Skeletal muscle tissue (tissue), 5 donors: ENCODE results near the gene BPNT1. TPM values are rescaled to one million over a fixed set of nuclear protein-coding genes. Genes with fewer than 3 reads are reported as not detected.
A peak's percentile ranks its signal among the peaks of the same experiment; 100 is the strongest.

Experiments
- H3K27ac ChIP-seq: one replicate; pipeline ENCODE4 v1.7.0; 2013; ENCODE audit warnings: mild to moderate bottlenecking, low read depth, low read length, inconsistent platforms
- H3K27me3 ChIP-seq, 3 donors: one replicate each; pipeline ENCODE4 v1.7.0; 2013; ENCODE audit warnings: low read length in 3 of 3; ENCODE audit not compliant: control insufficient read depth in 3 of 3, insufficient read depth in 3 of 3
- H3K36me3 ChIP-seq, 3 donors: one replicate each; pipeline ENCODE4 v1.7.0; 2013; ENCODE audit warnings: low read length in 3 of 3; ENCODE audit not compliant: control insufficient read depth in 3 of 3, insufficient read depth in 3 of 3
- H3K4me1 ChIP-seq, 3 donors: one replicate each; pipeline ENCODE4 v1.7.0; 2013; ENCODE audit warnings: low read length in 3 of 3, mild to moderate bottlenecking in 3 of 3; ENCODE audit not compliant: control insufficient read depth in 3 of 3, insufficient read depth in 3 of 3
- H3K4me3 ChIP-seq, 3 donors: one replicate each; pipeline ENCODE4 v1.7.0; 2013; ENCODE audit warnings: low read length in 3 of 3
- H3K9ac ChIP-seq, 3 donors: one replicate each; pipeline ENCODE4 v1.7.0; 2013; ENCODE audit warnings: low read length in 3 of 3, mild to moderate bottlenecking in 3 of 3, moderate library complexity in 2 of 3, low read depth in 1 of 3
- H3K9me3 ChIP-seq, 3 donors: one replicate each; pipeline ENCODE4 v1.7.0; 2013; ENCODE audit warnings: low read length in 3 of 3; ENCODE audit not compliant: control insufficient read depth in 3 of 3
- small RNA-seq: library from RNA; depleted of rRNA; stranded (forward); fragments of <200 nt; gene quantifications from one replicate; pipeline ENCODE3, GENCODE V24; 2014
- total RNA-seq: library from RNA; depleted of rRNA; stranded (reverse); fragments of >200 nt; gene quantifications from one replicate; pipeline ENCODE4 v1.2.3, GENCODE V29; 2014
- donor health status: Osteomylitis.

Gene BPNT1
- total RNA-seq, 1 donor from 2014 or later, result 18.8 TPM

DNA sequence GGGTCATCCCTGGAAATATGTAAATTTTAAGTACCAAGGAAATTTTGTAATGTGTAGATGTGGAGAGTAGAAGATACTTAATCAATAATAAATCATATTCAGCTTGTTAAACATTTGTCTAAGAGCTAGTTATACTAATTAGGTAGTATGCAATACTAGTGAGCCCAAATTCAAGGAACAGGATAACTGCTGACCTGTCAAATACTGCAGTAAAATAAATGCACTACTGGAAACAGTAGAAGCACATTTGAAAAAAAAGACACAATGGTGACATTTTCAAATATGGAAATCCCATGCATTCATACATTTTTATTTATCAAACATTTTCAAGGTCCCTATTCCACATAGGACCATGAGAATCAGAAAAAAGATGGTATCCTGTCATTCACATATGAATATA lies 70.5 kb downstream of the BPNT1 start:
- Histone ChIP-seq H3K4me1 (no peaks in the 10 kb centered on the region), H3K9me3 (no peaks in the 10 kb centered on the region), H3K4me3 (no peak overlapping the region), H3K27ac (no peak overlapping the region), H3K9ac (no peak overlapping the region), H3K27me3 (no peaks in the 10 kb centered on the region), H3K36me3 (peaks cover 26 to 65% (median 47%) of the 10 kb centered on the region in 3 donors)

DNA sequence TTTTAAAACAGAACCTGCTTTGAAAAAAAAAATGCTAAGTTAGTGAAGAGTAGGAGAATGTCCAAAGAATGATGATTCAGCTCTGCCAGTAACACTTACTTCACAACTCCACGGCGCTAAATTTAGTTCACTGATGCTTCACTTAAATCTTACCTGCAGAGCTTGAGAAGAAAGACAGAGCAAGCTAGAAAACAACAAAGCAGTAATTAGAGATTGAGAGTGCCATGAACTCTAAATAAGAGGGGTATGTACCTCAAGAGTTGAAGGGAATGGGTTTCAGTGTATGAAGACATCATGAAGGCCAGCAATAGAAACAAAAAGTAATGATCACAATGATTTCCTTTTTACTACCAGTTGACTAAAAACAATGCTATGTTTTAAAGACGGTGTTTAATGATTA lies 76.1 kb downstream of the BPNT1 start:
- no peaks in the 10 kb centered on the region for H3K9me3 ChIP-seq
- no peak overlapping the region for H3K4me3 ChIP-seq
- H3K36me3 ChIP-seq, result peaks cover 7 to 46% (median 23%) of the 10 kb centered on the region in 3 donors
- H3K27me3 ChIP-seq, result no peaks in the 10 kb centered on the region
- H3K27ac ChIP-seq, result no peak overlapping the region
- no peaks in the 10 kb centered on the region for H3K4me1 ChIP-seq
- no peak overlapping the region for H3K9ac ChIP-seq

DNA sequence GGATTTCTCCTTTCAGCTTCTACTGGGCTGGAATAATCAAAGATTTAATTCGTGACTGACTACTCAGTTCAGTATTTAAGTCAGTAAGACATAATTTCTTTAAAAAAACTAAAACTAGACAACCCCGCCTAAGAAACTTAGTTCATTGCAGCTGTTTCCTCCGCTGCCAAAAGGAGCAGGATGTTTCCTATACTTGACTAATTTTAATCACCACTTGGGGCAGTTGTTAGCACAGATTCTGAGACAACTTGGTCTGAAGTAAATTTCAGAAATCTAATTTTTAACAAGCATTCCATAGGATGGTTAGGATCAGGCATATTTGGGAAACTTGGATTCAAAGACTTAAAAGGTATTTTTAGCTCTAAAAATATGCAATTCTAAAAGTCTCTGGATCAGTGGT lies 77.3 kb downstream of the BPNT1 start:
- H3K27ac ChIP-seq, result no peak overlapping the region
- H3K4me3 ChIP-seq, result no peak overlapping the region
- H3K36me3 ChIP-seq, result peaks cover 4 to 36% (median 15%) of the 10 kb centered on the region in 3 donors
- no peaks in the 10 kb centered on the region for H3K27me3 ChIP-seq
- no peak overlapping the region for H3K9ac ChIP-seq
- no peaks in the 10 kb centered on the region for H3K4me1 ChIP-seq
- H3K9me3 ChIP-seq, result no peaks in the 10 kb centered on the region

DNA sequence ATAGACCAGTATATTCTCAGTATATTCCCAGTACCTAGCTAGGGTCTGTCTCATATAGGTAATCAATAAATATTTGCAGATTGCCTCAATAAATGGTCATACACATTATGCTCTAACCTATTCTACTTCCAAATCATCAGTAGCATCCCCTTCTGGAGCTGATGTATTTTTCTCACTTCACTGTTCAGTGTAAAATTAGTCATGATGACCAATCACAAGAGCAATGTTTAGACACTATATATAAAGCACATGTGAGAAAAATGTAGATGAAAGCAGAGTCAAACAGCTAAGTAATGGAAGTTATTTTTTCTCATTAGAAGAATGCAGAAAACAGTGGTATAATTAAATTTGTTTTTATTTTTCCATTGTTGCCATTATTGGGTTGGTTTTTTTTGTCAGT lies 78.0 kb downstream of the BPNT1 start:
- Histone ChIP-seq H3K9me3 (no peaks in the 10 kb centered on the region), H3K9ac (no peak overlapping the region), H3K27me3 (no peaks in the 10 kb centered on the region), H3K27ac (no peak overlapping the region), H3K36me3 (peaks cover 4 to 35% (median 11%) of the 10 kb centered on the region in 3 donors), H3K4me3 (no peak overlapping the region), H3K4me1 (no peaks in the 10 kb centered on the region)

Small RNA genes within 50 kb of the gene (small RNA-seq; reads per million reads assigned to genes)
- gene MIR194-1, result 1.1 reads per million, percentile 79 among the genes with 10 or more reads in this experiment
- gene MIR215, result 18.7 reads per million, percentile 93 among the genes with 10 or more reads in this experiment

Other genes starting within 250 kb of the BPNT1 start
- 1.0 TPM for gene SLC30A10, start 161.2 kb downstream of the BPNT1 start, total RNA-seq
- 88.2 TPM for gene EPRS1, start 43.3 kb downstream of the BPNT1 start, total RNA-seq
- 78.3 TPM for gene IARS2, start 4.3 kb upstream of the BPNT1 start, total RNA-seq
- gene RAB3GAP2, start 182.7 kb upstream of the BPNT1 start, total RNA-seq, result 23.0 TPM